GM23338 (cell line): ENCODE measurements around the gene DNAJB13. TPM values are rescaled to one million over a fixed set of nuclear protein-coding genes. Genes with fewer than 3 reads are reported as not detected.

Experiments
- ATAC-seq: fragments of 200-7000 bp; cut with Tn5 transposase; 3 replicates; pipeline ENCODE4 v1.9.1; 2020
- DNase-seq: peaks from one replicate; pipeline ENCODE4 v3.0.0-alpha.2; 2015; ENCODE audit warnings: low spot score
- H2AFZ ChIP-seq: fragments of 200-600 bp; sonication (generic); 2 replicates; pipeline ENCODE4 v1.8.0; 2016; ENCODE audit warnings: antibody characterized with exemption, mild to moderate bottlenecking, moderate library complexity
- H3F3A ChIP-seq: fragments of 200-600 bp; sonication (generic); replicated peaks from 2 replicates; pipeline ENCODE4 v1.8.0; 2017; ENCODE audit warnings: antibody characterized with exemption, mixed run types, low read depth
- H3K27ac ChIP-seq: fragments of 200-600 bp; sonication (generic); 2 replicates; pipeline ENCODE4 v1.6.1; 2016; ENCODE audit warnings: low read depth
- H3K27me3 ChIP-seq: fragments of 200-600 bp; sonication (generic); 2 replicates; pipeline ENCODE4 v1.8.0; 2016; ENCODE audit warnings: mild to moderate bottlenecking, mixed run types, moderate library complexity; ENCODE audit not compliant: insufficient read depth
- H3K36me3 ChIP-seq: fragments of 200-600 bp; sonication (generic); 2 replicates; pipeline ENCODE4 v1.8.0; 2016; ENCODE audit warnings: mild to moderate bottlenecking; ENCODE audit not compliant: insufficient read depth
- H3K4me1 ChIP-seq: fragments of 200-600 bp; sonication (generic); 2 replicates; pipeline ENCODE4 v1.8.0; 2016; ENCODE audit warnings: mild to moderate bottlenecking, moderate library complexity; ENCODE audit not compliant: insufficient read depth
- H3K4me2 ChIP-seq: fragments of 200-600 bp; sonication (generic); 2 replicates; pipeline ENCODE4 v1.7.1; 2017; ENCODE audit warnings: mixed run types
- H3K4me3 ChIP-seq: fragments of 200-600 bp; sonication (generic); 2 replicates; pipeline ENCODE4 v1.6.1; 2016; ENCODE audit warnings: mixed run types
- H3K79me2 ChIP-seq: fragments of 200-600 bp; sonication (generic); replicated peaks from 2 replicates; pipeline ENCODE4 v1.8.0; 2017; ENCODE audit warnings: mild to moderate bottlenecking; ENCODE audit not compliant: insufficient read depth
- H3K9me2 ChIP-seq: fragments of 200-600 bp; sonication (generic); 2 replicates; pipeline ENCODE4 v1.8.0; 2017; ENCODE audit not compliant: insufficient read depth
- H4K20me1 ChIP-seq: fragments of 200-600 bp; sonication (generic); replicated peaks from 2 replicates; pipeline ENCODE4 v1.8.0; 2017; ENCODE audit warnings: mild to moderate bottlenecking; ENCODE audit not compliant: insufficient read depth
- H3K27ac Mint-ChIP-seq: 2 replicates; pipeline ENCODE4 v1.8.0; 2020; ENCODE audit warnings: inconsistent platforms, mild to moderate bottlenecking, moderate library complexity, mixed read lengths
- H3K27me3 Mint-ChIP-seq: 3 replicates; pipeline ENCODE4 v1.8.0; 2022; ENCODE audit warnings: low read depth, mild to moderate bottlenecking, moderate library complexity, mixed read lengths, inconsistent platforms; ENCODE audit not compliant: insufficient read depth, poor library complexity
- H3K36me3 Mint-ChIP-seq: 3 replicates; pipeline ENCODE4 v1.8.0; 2021; ENCODE audit warnings: low read depth, mild to moderate bottlenecking, inconsistent platforms, moderate library complexity, mixed read lengths
- H3K4me1 Mint-ChIP-seq: 3 replicates; pipeline ENCODE4 v1.8.0; 2020; ENCODE audit warnings: mild to moderate bottlenecking, inconsistent platforms, mixed read lengths
- H3K4me3 Mint-ChIP-seq: 3 replicates; pipeline ENCODE4 v1.8.0; 2021; ENCODE audit warnings: moderate library complexity, mild to moderate bottlenecking, inconsistent platforms, mixed read lengths
- H3K9me3 Mint-ChIP-seq: 3 replicates; pipeline ENCODE4 v1.8.0; 2020; ENCODE audit warnings: moderate library complexity, mild to moderate bottlenecking, inconsistent platforms, mixed read lengths
- CTCF ChIP-seq, 2 experiments: fragments of 200-600 bp in 1 of 2; sonication (generic) in 1 of 2; conservative IDR thresholded peaks; 2 replicates each; pipeline versions ENCODE4 v1.5.1 to v1.6.1; 2016 to 2017; ENCODE audit warnings: antibody characterized with exemption in 2 of 2, low read depth in 2 of 2, mild to moderate bottlenecking in 2 of 2, moderate library complexity in 1 of 2
- ETS1 ChIP-seq: IDR thresholded peaks from 2 replicates; pipeline ENCODE4 v1.6.1; 2016; ENCODE audit warnings: antibody characterized with exemption
- EZH2phosphoT487 ChIP-seq: fragments of 200-600 bp; sonication (generic); IDR thresholded peaks from one replicate; pipeline ENCODE4 v1.8.1; 2018; ENCODE audit warnings: antibody characterized with exemption; ENCODE audit not compliant: unreplicated experiment
- NANOG ChIP-seq: IDR thresholded peaks from 2 replicates; pipeline ENCODE4 v1.6.1; 2016; ENCODE audit warnings: antibody characterized with exemption, borderline replicate concordance
- REST ChIP-seq: IDR thresholded peaks from one replicate; pipeline ENCODE4 v1.6.1; 2018; ENCODE audit warnings: antibody characterized with exemption; ENCODE audit not compliant: unreplicated experiment
- ZNF331 ChIP-seq: fragments of 250-450 bp; sonication (Bioruptor Pico); IDR thresholded peaks from 2 replicates; pipeline ENCODE4 v1.5.0; 2020; ENCODE audit warnings: low read depth, mild to moderate bottlenecking, moderate library complexity
- polyA plus RNA-seq: library from polyadenylated mRNA; unstranded; fragments of >200 nt; fragmentation: Nextera tagmentation; extraction: Ambion mirVana; gene quantifications from 2 replicates; pipeline ENCODE4 v1.2.1, GENCODE V29; 2016
- total RNA-seq: library from RNA; depleted of rRNA; stranded (reverse); fragments of >200 nt; shearing (Covaris generic); gene quantifications from 2 replicates; pipeline ENCODE4 v1.2.3, GENCODE V29; 2014

The DNAJB13 gene
- total and polyA plus RNA-seq, 2 experiments from 2014 or later, result 0.14 to 0.32 TPM

GRCh38 chr11:73907191-73907590, 43.6 kb upstream of the DNAJB13 start:
- Mint-ChIP-seq H3K4me3 (no peak overlapping the region), H3K4me1 (no peaks in the 10 kb centered on the region), H3K36me3 (peaks cover 6% of the 10 kb centered on the region; the same call in 2 of the 3 replicates), H3K27me3 (no peaks in the 10 kb centered on the region), H3K27ac (no peak overlapping the region), H3K9me3 (no peaks in the 10 kb centered on the region)
- no peaks in the 10 kb centered on the region for H3K9me2 ChIP-seq
- ATAC-seq, result peak; percentile 75
- peak; percentile 9 for DNase-seq
- H3F3A ChIP-seq, result no peaks in the 10 kb centered on the region
- H3K4me2 ChIP-seq, result no peak overlapping the region
- H4K20me1 ChIP-seq, result no peaks in the 10 kb centered on the region
- H3K36me3 ChIP-seq, result no peaks in the 10 kb centered on the region
- H3K79me2 ChIP-seq, result no peaks in the 10 kb centered on the region
- H2AFZ ChIP-seq, result no peak overlapping the region
- H3K27me3 ChIP-seq, result no peaks in the 10 kb centered on the region
- H3K4me3 ChIP-seq, result no peak overlapping the region
- TF ChIP-seq CTCF (conservative IDR thresholded peaks at IDR 0.05; ENCODE audit: low read depth in 2 of 2) (0 out of 4 replicates have a peak, but pooled peaks of 1 of the 2 experiments have one; percentile 10), ETS1 (no peak), REST (no peak)
- no peak overlapping the region for H3K27ac ChIP-seq
- H3K4me1 ChIP-seq, result no peaks in the 10 kb centered on the region

GRCh38 chr11:73912026-73912425, 38.8 kb upstream of the DNAJB13 start:
- Histone ChIP-seq H4K20me1 (no peaks in the 10 kb centered on the region), H3F3A (no peaks in the 10 kb centered on the region), H3K4me2 (no peak overlapping the region), H3K4me1 (no peaks in the 10 kb centered on the region), H3K4me3 (no peak overlapping the region), H3K27me3 (no peaks in the 10 kb centered on the region), H2AFZ (no peak overlapping the region), H3K79me2 (no peaks in the 10 kb centered on the region), H3K36me3 (no peaks in the 10 kb centered on the region), H3K9me2 (no peaks in the 10 kb centered on the region), H3K27ac (no peak overlapping the region)
- ATAC-seq, result no peak
- Mint-ChIP-seq H3K4me3 (no peak overlapping the region), H3K9me3 (no peaks in the 10 kb centered on the region), H3K36me3 (peaks cover 4% of the 10 kb centered on the region; the same call in 2 of the 3 replicates), H3K4me1 (no peaks in the 10 kb centered on the region), H3K27me3 (no peaks in the 10 kb centered on the region), H3K27ac (no peak overlapping the region)
- no peak for DNase-seq
- TF ChIP-seq ETS1, result no peak
- TF ChIP-seq EZH2phosphoT487, result no peak
- no peak for TF ChIP-seq REST
- TF ChIP-seq ZNF331 (CRISPR knock-in tag), result no peak
- no peak for TF ChIP-seq NANOG
